Measurements from ENCODE around the gene FBXL20. TPM values are rescaled to one million over a fixed set of nuclear protein-coding genes. Genes with fewer than 3 reads are reported as not detected.

FBXL20 gene
- total RNA-seq, 1 experiment from 2014 or later, result 17.2 TPM

DNA sequence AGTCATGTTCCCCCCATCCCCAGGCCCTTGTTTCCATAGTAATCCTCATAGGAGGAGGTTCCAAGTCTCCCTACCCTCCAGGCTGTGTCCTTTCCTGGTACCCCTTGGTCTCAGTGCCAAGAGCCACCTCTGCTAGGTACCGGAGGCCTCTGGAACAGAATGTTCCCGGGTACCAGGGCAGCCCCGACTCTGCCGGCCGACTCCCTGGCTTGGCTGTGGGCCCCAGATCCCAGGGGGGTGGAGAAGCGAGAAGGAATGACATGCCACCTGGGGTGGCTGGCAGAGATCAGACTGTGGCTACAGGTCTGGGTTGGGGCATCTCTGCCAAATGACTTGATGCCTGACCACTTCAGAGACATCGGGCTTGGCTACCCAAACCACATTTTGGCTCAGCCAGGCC, 179.3 kb downstream of the FBXL20 start:
- RAD21 ChIA-PET (ENCODE audit: low non-redundant PET in 1 of 2, low total read pairs in 2 of 2, uncharacterized antibody in 2 of 2, unreplicated experiment in 2 of 2), result no interaction called here
- Histone ChIP-seq H3K9me3 (ENCODE audit: control insufficient read depth in 1 of 2, insufficient read depth in 1 of 2, low read depth in 1 of 2, low read length in 2 of 2) (no peaks in the 10 kb centered on the region), H3K9me2 (ENCODE audit: insufficient read depth) (no peaks in the 10 kb centered on the region), H3K4me3 (replicated peaks in 1 of 2; ENCODE audit: low read depth in 1 of 2, low read length in 2 of 2) (no peak overlapping the region), H3K9ac (ENCODE audit: low read length) (no peak overlapping the region), H3K4me2 (ENCODE audit: low read length) (no peak overlapping the region), H3K27me3 (ENCODE audit: insufficient read depth, low read length) (no peaks in the 10 kb centered on the region), H3K79me2 (ENCODE audit: insufficient read depth, low read length) (no peaks in the 10 kb centered on the region), H3K36me3 (ENCODE audit: control insufficient read depth in 1 of 2, insufficient read depth in 2 of 2, low read length in 2 of 2) (no peaks in the 10 kb centered on the region), H3K27ac (ENCODE audit: low read depth, low read length) (no peak overlapping the region), H3K4me1 (ENCODE audit: control insufficient read depth in 1 of 2, insufficient read depth in 2 of 2, low read length in 2 of 2) (peaks cover 7% of the 10 kb centered on the region in 2 experiments; a peak in 2 of 4 replicates), H2AFZ (ENCODE audit: low read depth, low read length, poor library complexity, severe bottlenecking) (no peak overlapping the region), H4K20me1 (ENCODE audit: insufficient read depth) (no peaks in the 10 kb centered on the region)
- CTCF ChIA-PET, result no interaction called here
- no peak for TF ChIP-seq CEBPB (IDR thresholded peaks at IDR 0.05; ENCODE audit: low read depth)
- no peak for ATAC-seq
- intact Hi-C loops (cut with micrococcal nuclease), result no loop called here
- no peak for DNase-seq (ENCODE audit: low read depth, low spot score)
- no TSS peak for BruUV-seq (replicated peaks)
- POLR2A ChIA-PET, result no interaction called here

DNA sequence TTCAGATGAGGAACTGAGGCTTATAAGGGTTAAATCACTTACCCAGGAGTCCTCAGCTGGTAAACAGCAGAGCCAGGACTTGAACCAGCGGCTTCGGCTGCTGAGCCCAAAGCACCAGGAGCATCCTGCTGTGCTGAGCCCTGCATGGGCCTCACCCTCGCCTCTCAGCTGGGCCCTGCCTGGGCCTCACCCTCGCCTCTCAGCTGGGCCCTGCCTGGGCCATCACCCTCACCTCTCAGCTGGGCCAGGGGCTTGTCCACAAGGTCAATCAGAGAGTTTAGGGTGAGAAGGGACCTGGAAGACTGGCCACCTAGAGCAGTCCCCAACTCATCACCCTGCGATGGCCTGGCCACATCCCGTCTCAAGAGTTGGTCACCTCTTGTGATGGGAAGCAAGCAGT, 179.9 kb downstream of the FBXL20 start:
- POLR2A ChIA-PET, result no interaction called here
- TF ChIP-seq ELF1 (IDR thresholded peaks at IDR 0.05; ENCODE audit: borderline replicate concordance, low read depth), result no peak
- peaks cover 7% of the 10 kb centered on the region in 2 experiments; a peak in 2 of 4 replicates for H3K4me1 ChIP-seq (ENCODE audit: control insufficient read depth in 1 of 2, insufficient read depth in 2 of 2, low read length in 2 of 2)
- RAD21 ChIA-PET (ENCODE audit: low non-redundant PET in 1 of 2, low total read pairs in 2 of 2, uncharacterized antibody in 2 of 2, unreplicated experiment in 2 of 2), result no interaction called here
- no peaks in the 10 kb centered on the region for H4K20me1 ChIP-seq (ENCODE audit: insufficient read depth)
- no peak overlapping the region for H3K27ac ChIP-seq (ENCODE audit: low read depth, low read length)
- DNase-seq (ENCODE audit: low read depth, low spot score) (no peak), ATAC-seq (no peak; the same call in 1 of the 2 replicates)
- H3K9me3 ChIP-seq (ENCODE audit: control insufficient read depth in 1 of 2, insufficient read depth in 1 of 2, low read depth in 1 of 2, low read length in 2 of 2), result no peaks in the 10 kb centered on the region
- no peaks in the 10 kb centered on the region for H3K79me2 ChIP-seq (ENCODE audit: insufficient read depth, low read length)
- no peaks in the 10 kb centered on the region for H3K9me2 ChIP-seq (ENCODE audit: insufficient read depth)
- no peak overlapping the region for H3K4me2 ChIP-seq (ENCODE audit: low read length)
- CTCF ChIA-PET, result no interaction called here
- BruUV-seq (replicated peaks), result no TSS peak
- no peaks in the 10 kb centered on the region for H3K27me3 ChIP-seq (ENCODE audit: insufficient read depth, low read length)
- no peak overlapping the region for H2AFZ ChIP-seq (ENCODE audit: low read depth, low read length, poor library complexity, severe bottlenecking)
- intact Hi-C loops (cut with micrococcal nuclease), result no loop called here
- H3K36me3 ChIP-seq (ENCODE audit: control insufficient read depth in 1 of 2, insufficient read depth in 2 of 2, low read length in 2 of 2), result no peaks in the 10 kb centered on the region
- H3K9ac ChIP-seq (ENCODE audit: low read length), result no peak overlapping the region
- H3K4me3 ChIP-seq (replicated peaks in 1 of 2; ENCODE audit: low read depth in 1 of 2, low read length in 2 of 2), result no peak overlapping the region

DNA sequence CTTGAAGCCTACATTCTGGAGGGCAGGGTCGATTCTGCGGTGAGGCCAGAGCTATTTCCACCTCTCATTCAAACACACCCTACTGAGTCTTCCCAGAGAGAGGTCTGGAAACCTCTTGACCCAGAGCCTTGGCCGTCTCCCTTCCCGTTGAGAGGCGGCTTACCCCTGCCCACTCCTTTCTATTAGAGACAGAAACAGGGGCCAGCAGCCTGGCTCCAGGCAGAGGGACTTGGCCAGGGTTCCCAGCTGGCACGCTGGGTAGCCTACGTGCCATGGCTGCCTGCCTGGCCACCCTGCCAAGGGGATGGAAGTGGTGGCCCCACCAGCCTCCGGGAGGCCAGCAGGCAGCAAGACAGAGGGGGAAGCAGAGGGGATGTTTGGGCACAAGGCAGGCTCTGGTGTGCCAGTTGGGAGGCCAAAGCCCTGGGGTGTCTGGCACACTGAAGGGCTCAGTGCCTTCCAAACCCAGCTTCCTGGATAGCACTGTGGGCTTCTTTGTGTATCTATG, 181.7 kb downstream of the FBXL20 start:
- ChIA-PET RAD21 (ENCODE audit: low non-redundant PET in 1 of 2, low total read pairs in 2 of 2, uncharacterized antibody in 2 of 2, unreplicated experiment in 2 of 2) (no interaction called here), CTCF (interaction anchor here (1.2 to 1.8 kb wide), 2 partner anchors 12 to 14 kb away, joined by 3 to 5 read pairs; no protein-coding TSS in a partner anchor), POLR2A (interaction anchor here (0.5 kb wide), 1 partner anchor 22 kb away, joined by 3 read pairs; the partner anchor contains the start of gene CACNB1)
- intact Hi-C loops (cut with micrococcal nuclease), result no loop called here
- ATAC-seq (no peak), DNase-seq (ENCODE audit: low read depth, low spot score) (no peak)
- Histone ChIP-seq H3K27ac (ENCODE audit: low read depth, low read length) (no peak overlapping the region), H3K4me3 (replicated peaks in 1 of 2; ENCODE audit: low read depth in 1 of 2, low read length in 2 of 2) (no peak overlapping the region), H3K9me2 (ENCODE audit: insufficient read depth) (no peaks in the 10 kb centered on the region), H3K27me3 (ENCODE audit: insufficient read depth, low read length) (no peaks in the 10 kb centered on the region), H3K4me2 (ENCODE audit: low read length) (no peak overlapping the region), H3K4me1 (ENCODE audit: control insufficient read depth in 1 of 2, insufficient read depth in 2 of 2, low read length in 2 of 2) (peaks cover 7% of the 10 kb centered on the region in 2 experiments; a peak in 2 of 4 replicates), H4K20me1 (ENCODE audit: insufficient read depth) (no peaks in the 10 kb centered on the region), H3K9ac (ENCODE audit: low read length) (no peak overlapping the region), H3K79me2 (ENCODE audit: insufficient read depth, low read length) (no peaks in the 10 kb centered on the region), H3K9me3 (ENCODE audit: control insufficient read depth in 1 of 2, insufficient read depth in 1 of 2, low read depth in 1 of 2, low read length in 2 of 2) (no peaks in the 10 kb centered on the region), H3K36me3 (ENCODE audit: control insufficient read depth in 1 of 2, insufficient read depth in 2 of 2, low read length in 2 of 2) (no peaks in the 10 kb centered on the region), H2AFZ (ENCODE audit: low read depth, low read length, poor library complexity, severe bottlenecking) (no peak overlapping the region)
- TF ChIP-seq RAD21 (IDR thresholded peaks at IDR 0.05; ENCODE audit: low read depth), result no peak
- no peak for TF ChIP-seq EZH2phosphoT487 (IDR thresholded peaks at IDR 0.05; ENCODE audit: borderline replicate concordance)
- no peak for TF ChIP-seq SP1 (IDR thresholded peaks at IDR 0.05; ENCODE audit: low read depth)
- no peak for TF ChIP-seq CBX3 (IDR thresholded peaks at IDR 0.05; ENCODE audit: low read depth)
- no peak for TF ChIP-seq POLR2A (IDR thresholded peaks at IDR 0.05; ENCODE audit: borderline replicate concordance, extremely low read depth, insufficient read depth, insufficient read length)
- no peak for TF ChIP-seq EZH2 (IDR thresholded peaks at IDR 0.05)
- TF ChIP-seq REST (IDR thresholded peaks at IDR 0.05; ENCODE audit: low read depth), result no peak
- no TSS peak for BruUV-seq (replicated peaks)

Data from HCT116 (cell line).